Measurements from ENCODE around the gene UBE2I.

DNA sequence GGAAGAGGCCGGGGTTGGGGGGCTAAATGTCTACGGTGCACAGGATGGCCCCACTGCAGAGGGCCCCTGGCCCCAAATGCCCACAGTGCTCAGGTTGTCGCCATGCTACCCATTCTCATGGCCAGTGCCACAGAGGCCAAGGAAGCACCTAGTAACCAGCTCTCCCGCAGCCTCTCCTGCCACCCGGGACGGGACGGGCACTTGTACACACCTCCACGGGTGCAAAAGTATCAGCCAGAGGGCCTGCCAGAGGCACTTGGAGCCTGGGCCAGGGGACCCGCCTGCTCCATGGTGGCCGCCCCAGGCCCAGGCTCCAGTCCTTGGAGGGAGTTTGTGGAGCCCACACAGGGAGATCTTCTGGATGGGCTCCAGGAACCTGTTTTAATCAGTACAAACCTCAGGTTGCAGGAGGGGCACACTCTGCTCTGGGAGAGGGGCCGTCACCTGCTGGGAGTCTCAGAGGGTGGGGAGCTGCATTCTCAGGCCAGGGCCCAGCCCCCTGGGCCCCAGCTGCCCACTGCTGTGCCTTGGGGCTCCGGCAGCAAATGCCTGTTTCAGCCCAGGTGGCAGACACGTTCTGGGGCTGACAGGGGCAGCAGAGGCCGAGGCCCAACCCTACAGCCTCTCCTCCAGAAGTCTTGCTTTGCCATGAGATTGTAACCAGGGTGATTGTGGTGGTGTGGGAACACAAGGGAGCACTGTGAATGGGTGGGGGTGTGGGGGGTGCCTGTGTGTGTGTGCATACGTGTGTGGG is 45.7 kb upstream of the UBE2I start:
- TF ChIP-seq, protein P1, sequence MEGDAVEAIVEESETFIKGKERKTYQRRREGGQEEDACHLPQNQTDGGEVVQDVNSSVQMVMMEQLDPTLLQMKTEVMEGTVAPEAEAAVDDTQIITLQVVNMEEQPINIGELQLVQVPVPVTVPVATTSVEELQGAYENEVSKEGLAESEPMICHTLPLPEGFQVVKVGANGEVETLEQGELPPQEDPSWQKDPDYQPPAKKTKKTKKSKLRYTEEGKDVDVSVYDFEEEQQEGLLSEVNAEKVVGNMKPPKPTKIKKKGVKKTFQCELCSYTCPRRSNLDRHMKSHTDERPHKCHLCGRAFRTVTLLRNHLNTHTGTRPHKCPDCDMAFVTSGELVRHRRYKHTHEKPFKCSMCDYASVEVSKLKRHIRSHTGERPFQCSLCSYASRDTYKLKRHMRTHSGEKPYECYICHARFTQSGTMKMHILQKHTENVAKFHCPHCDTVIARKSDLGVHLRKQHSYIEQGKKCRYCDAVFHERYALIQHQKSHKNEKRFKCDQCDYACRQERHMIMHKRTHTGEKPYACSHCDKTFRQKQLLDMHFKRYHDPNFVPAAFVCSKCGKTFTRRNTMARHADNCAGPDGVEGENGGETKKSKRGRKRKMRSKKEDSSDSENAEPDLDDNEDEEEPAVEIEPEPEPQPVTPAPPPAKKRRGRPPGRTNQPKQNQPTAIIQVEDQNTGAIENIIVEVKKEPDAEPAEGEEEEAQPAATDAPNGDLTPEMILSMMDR (conservative IDR thresholded peaks at IDR 0.05; ENCODE audit: low read length), result no peak
- TF ChIP-seq EZH2phosphoT487 (IDR thresholded peaks at IDR 0.05; ENCODE audit: borderline replicate concordance), result no peak
